ENCODE results near the gene NOL3.

DNA sequence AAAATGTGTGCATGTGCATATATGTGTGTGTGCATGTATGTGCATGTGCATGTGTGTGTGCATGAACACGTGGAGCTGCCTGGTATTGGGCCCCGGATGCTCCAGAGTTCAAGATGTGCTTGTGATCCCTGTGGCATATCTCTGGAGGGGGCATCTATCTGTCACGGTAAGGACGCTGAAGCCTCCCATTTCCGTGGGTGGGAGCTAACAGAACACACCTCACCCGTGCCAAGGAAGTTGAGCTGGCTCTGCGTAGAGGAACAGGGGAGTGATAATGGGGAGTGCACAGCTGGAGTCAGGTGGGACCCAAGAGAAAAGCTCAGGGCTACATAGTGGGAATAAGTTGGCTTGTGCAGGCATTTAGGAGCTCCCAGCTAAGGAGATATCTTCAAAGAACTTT lies 41.3 kb downstream of the NOL3 start:
- TF ChIP-seq, protein P1, sequence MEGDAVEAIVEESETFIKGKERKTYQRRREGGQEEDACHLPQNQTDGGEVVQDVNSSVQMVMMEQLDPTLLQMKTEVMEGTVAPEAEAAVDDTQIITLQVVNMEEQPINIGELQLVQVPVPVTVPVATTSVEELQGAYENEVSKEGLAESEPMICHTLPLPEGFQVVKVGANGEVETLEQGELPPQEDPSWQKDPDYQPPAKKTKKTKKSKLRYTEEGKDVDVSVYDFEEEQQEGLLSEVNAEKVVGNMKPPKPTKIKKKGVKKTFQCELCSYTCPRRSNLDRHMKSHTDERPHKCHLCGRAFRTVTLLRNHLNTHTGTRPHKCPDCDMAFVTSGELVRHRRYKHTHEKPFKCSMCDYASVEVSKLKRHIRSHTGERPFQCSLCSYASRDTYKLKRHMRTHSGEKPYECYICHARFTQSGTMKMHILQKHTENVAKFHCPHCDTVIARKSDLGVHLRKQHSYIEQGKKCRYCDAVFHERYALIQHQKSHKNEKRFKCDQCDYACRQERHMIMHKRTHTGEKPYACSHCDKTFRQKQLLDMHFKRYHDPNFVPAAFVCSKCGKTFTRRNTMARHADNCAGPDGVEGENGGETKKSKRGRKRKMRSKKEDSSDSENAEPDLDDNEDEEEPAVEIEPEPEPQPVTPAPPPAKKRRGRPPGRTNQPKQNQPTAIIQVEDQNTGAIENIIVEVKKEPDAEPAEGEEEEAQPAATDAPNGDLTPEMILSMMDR (IDR thresholded peaks at IDR 0.05) = no peak
- no peak for TF ChIP-seq POLR2A (IDR thresholded peaks at IDR 0.05)
